Posterior cingulate gyrus (tissue), 11 donors: Measurements from ENCODE around the gene HEATR5A.
"Not testable (repeated sequence)": the region's sequence is repeated elsewhere in the genome, so short reads cannot be mapped to it uniquely, and the experiment has no call there.

Source experiments
- DNase-seq, 10 donors: peaks; one replicate each; pipeline versions ENCODE4 v3.0.0 to v3.0.0-alpha.2; 2020 to 2021; ENCODE audit warnings: mixed read lengths in 3 of 10
- intact Hi-C: fragments of 100-400 bp; cut with DNase I; formaldehyde crosslinking; loops from one replicate; pipeline ENCODE4 v1.15.1; 2023

HEATR5A gene

DNA sequence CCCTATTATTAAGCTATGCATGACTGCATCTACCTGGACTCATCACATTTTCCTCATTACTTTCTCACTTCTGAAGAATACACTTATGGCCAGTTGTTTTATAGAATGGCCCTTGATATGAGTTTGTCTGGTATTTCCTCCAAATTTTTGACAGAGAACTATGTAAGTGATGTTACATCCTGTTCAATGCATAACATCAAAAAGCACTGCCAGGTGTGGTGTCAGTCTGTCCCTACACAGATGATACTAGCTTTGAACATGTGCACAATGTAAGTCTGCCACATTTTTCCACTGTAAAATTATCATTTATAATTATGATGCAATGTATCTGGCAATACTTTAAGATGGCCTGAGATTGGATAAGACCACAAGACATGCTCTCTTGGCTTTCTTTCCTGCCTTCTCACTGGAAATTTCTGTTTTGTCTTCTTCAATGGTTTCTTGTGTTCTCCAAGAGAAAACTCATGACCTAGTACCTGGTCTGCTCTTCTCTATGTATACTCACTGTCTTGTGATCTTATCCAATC lies 28.3 kb downstream of the HEATR5A start:
- intact Hi-C loops: no loop called here
- no peak for DNase-seq

DNA sequence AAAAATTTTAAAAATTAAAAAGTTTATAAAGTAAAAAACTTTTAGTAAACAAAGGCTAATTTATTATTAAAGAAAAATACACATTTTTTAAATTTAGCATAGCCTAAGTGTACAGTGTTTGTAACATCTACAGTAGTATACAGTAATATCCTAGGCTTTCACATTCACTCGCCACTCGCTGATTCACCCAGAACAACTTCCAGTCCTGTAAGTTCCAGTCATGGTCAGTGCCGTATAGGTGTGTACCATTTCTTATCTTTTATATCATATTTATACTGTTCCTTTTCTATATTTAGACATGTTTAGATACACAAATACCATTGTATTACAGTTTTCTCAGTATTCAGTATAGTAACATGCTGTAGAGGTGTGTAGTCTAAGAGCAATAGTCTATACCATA lies 28.9 kb downstream of the HEATR5A start:
- intact Hi-C loops: no loop called here
- DNase-seq: no peak

DNA sequence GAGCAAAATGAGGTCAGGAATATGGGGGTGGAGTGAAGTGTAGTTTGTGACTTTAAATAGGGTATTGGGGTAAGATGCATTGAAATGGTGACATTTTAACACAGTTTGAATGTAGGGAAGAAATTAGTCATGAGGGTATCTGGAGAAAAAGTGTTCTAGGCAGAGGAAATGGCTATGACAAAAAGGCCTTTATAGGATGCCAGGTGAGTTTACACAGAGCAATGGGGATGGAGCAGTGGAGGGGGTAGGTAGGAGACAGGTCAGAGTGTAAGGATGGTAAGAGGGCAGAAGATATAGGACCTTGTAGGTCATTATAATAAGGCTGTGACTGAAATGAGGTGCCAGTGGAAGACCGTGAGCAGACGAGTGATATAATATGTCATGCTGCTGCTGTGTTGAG lies 30.4 kb downstream of the HEATR5A start:
- intact Hi-C loops: no loop called here
- no peak for DNase-seq

DNA sequence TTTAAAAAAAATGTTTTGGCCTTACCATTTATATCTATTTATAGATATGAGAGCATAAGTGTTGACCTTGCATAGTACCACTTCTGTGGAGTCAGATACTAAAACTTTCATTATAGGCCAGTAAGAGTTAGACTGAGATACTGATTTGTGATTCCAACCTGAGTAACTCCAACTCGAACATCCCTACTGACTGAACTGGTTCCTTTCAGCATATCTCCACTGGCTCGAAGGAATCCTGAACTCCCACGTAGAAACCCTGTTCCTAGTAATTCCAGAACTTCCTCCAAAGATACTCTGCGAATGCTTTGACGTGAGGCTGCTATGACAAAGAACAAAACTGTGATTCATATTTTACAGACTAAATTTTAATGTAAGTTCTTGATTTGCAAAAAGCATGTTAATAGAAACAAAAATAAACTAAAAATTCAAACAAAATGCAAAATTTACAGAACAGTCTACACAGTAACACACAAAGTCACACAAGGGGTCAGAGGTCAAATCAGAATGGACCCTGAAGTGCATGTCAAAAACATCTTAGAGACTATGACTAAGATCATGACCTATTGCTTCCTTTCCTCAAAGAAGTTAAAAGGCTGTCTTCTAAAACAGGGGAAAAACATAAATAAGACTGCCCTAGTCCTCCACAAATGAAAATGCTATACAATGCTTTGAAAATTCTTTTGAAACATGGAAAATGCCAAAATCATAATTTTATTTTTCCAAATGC lies 31.5 kb downstream of the HEATR5A start:
- intact Hi-C loops: no loop called here

DNA sequence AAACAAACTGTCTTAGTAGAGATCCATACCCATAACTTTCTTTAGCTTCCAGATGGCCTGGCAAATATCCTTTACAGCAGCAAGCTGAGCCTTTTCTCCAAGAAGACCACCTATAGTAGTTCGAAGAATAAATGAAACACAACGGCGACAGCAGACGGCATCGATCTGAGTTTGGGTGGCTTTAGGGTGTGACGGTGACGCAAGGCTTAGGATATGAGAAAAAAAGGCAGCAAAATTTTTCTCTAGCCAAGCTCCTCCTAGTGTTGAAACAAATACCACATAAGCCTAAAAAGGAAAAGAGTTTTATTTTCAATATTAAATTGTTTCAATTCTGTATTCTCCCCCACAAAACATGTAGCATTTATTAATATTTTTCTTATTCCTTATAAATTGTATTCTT lies 33.3 kb downstream of the HEATR5A start:
- DNase-seq: no peak
- intact Hi-C loops: no loop called here

More for the DNA sequence above, 31.5 kb downstream of the HEATR5A start:
- DNase-seq: no peak

DNA sequence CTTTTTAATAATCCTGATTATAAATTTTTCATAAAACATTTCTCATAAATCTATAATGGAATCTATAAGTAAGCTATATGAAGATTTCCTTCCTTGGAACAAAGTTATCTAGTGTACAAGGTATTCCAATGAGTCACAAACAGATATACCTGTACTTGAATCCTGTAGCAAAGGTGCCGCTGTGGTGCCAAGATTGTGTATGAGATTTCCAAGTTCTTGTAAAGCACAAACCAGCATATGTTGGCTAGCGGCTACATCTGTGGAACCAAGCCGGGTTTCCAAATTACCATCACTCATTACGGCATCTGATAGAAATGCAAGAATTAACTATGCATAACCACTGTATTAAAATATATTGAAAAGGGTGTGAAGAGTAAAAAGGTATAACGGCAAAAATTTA lies 34.1 kb downstream of the HEATR5A start:
- DNase-seq: no peak
- intact Hi-C loops: no loop called here

DNA sequence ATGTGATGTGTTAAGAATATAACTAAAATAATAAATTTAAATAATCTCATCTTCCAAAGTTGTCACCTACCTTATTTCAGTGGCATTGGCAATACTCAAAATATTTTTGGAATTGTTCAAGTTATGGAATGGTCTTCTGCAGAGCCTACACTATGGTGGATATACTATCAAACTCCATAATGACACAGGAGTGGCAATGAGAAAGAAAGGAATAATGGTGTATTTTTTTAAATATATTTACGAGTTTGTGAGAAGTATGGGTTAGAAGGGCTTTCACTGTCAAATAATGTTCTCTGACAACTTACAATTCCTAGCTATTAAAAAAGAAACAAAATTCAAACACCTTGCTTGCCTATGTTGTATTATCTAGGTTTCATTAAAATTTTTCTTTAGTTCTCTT lies 38.1 kb downstream of the HEATR5A start:
- intact Hi-C loops: no loop called here

DNA sequence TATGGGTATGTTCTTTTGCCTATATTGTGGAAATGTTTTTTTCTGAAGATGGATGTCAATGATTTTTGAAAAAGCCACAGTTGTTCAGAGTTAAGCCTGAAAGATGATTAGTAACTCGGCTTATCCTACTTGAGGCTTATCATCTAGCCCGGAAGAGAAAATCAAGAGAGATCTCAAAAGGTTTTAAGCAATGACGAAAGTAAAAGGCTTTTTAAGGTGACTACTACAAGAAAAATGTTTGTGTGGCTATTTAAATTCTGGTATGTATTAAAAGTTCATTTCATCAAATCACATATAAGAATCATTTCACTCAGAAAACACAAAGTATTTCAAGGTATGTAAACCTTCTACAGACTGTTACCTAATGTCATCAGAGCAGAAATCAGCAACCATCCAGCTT lies 40.2 kb downstream of the HEATR5A start:
- intact Hi-C loops: no loop called here
- no peak for DNase-seq

More for the DNA sequence above, 38.1 kb downstream of the HEATR5A start:
- no peak for DNase-seq

DNA sequence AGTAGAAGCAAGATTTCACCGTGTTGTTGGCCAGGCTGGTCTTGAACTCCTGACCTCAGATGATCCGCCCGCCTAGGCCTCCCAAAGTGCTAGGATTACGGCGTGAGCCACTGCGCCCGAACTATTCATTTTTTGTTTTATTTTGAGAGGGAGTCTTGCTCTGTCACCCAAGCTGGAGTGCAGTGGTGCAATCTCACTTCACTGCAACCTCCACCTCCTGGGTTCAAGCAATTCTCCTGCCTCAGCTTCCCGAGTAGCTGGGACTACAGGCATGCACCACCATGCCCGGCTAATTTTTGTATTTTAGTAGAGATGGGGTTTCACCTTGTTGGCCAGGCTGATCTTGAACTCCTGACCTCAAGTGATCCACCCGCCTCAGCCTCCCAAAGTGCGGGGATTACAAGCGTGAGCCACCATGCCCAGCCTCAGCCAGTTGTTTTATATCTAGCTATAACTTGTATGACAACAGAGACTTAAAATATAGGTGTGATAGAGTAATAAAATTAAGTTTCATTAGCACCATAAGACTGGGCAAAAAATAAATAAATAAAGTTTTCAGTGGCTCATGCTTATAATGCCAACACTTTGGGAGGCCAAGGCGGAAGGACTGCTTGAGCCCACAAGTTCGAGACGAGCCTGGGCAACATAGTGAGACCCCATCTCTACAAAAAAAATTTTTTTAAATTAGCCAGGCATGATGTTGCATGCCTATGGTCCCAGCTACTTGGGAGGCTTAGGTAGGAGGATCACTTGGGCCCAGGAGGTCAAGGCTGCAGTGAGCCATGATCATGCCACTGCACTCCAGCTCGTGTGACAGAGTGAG lies 41.0 kb downstream of the HEATR5A start:
- DNase-seq, intact Hi-C loops: not testable (repeated sequence)

DNA sequence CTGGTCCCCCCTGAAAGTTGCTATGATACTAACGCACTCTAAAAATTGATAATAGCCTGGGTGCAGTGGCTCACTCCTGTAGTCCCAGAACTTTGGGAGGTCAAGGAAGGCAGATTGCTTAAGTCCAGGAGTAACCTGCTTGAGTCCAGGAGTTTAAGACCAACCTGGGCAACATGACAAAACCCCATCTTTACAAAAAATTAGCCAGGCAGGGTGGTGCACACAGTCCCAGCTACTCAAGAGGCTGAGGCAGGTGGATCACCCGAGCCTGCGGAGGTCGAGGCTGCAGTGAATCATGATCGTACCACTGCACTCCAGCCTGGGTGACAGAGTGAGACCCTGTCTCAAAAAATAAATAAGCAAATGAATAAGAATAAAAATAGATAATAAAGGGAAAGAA lies 42.9 kb downstream of the HEATR5A start:
- DNase-seq: no peak
- intact Hi-C loops: no loop called here

DNA sequence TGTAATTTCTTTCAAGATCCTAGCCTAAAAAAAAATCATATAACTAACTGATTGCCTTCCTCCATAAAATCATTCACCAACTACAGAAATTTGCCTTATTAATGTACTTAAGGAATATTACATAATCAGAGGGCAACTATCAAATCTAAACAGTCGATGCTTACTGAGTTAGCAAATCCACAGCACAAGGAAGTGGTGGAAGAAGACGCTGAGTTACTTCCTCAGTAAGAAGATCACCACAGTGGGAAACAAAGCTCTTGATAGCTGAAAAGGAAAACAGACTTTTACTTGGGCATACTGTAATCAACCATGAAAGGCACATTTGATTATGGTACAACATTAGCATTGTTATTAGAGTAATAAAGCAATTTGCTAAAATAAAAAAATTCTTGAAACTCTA lies 48.7 kb downstream of the HEATR5A start:
- no peak for DNase-seq
- intact Hi-C loops: no loop called here

DNA sequence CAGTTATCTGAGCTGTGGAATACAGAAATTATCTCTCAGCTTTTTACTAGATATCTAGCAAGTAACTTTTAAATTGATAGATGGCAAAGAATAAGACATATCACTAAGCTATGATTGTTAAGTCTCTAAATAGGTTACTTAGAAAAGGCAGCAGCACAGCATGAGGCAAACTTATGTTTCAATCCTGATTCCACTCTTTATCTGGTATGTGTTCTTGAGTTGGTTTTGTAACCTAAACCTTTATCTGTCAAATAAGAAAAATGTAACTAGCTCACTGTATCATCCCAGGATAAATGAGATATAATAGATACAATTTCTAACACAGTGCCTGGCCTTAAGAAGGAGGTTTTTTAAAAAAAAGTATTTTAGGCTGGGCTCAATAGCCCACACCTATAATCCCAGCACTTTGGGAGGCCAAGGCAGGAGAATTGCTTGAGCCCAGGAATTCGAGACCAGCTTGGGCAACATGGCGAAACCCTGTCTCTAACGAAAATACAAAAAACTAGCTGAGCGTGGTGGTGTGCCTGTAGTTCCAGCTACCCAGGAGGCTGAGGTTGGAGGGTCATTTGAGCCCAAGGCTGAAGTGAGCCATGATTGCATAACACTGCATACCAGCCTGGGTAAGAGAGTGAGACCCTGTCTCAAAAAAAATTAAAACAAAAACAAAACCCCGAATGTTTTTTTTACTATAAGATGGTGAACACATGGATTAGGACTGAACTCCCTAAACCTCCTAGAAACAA lies 56.8 kb downstream of the HEATR5A start:
- intact Hi-C loops: no loop called here
- no peak for DNase-seq

DNA sequence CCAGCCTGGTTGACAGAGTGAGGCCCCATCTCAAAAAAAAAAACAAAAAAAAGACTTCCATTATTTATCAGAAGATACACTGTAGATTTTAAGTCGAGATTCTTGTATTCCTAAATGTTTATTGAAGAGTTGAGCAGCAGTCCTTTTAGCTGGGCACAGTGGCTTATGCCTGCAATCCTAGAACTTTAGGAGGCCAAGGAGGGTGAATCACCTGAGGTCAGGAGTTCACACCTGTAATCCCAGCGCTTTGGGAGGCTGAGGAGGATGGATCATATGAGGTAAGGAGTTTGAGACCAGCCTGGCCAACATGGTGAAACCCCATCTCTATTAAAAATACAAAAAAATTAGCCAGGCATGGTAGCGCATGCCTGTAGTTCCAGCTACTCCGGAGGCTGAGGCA lies 57.6 kb downstream of the HEATR5A start:
- no peak for DNase-seq
- intact Hi-C loops: no loop called here

DNA sequence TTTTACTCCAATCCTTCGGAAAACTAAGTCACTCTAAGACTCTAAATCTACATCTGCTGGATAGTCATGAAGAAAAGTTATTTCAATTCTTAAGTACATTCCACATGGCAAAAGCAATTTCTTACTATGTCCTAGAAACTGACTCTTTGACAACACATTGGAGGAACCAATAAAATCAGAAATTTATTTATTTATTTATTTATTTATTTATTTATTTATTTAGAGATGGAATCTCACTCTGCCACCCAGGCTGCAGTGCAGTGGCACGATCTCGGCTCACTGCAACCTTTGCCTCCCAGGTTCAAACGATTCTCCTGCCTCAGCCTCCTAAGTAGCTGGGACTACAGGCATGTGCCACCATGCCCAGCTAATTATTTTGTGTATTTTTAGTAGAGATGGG lies 58.6 kb downstream of the HEATR5A start:
- DNase-seq, intact Hi-C loops: not testable (repeated sequence)

DNA sequence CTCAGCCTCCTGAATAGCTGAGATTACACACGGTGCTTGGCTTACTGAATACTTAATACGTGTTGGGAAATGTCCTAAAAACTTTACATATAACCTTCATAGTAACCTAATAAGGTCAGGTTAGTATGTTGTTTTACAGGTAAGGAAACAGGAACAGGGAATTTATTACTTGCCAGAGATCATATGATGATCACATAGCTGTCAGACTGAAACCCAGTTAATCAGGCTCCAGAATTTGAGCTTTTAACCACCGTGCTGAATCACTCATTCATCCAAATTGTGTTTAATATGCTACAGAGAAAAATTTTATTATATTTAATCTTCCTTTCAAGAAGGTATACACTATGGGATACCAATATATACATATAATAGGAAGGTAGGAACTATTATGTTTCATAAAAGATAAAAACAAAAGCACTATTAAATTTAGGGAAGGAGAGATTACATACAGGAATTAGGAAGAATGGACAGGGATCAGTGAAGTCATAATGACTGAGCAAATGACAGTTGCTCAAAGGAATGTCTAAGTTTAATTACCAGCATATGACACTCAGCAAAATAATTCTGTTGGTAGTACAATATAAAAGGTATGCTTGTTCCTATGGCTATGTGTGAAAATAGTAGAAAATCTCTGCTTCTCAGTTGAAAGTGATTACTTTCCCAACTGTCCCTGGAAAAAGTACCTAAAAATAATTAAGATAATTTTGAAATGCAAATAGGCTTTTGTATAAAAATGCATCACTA lies 59.3 kb downstream of the HEATR5A start:
- DNase-seq: no peak
- intact Hi-C loops: no loop called here

DNA sequence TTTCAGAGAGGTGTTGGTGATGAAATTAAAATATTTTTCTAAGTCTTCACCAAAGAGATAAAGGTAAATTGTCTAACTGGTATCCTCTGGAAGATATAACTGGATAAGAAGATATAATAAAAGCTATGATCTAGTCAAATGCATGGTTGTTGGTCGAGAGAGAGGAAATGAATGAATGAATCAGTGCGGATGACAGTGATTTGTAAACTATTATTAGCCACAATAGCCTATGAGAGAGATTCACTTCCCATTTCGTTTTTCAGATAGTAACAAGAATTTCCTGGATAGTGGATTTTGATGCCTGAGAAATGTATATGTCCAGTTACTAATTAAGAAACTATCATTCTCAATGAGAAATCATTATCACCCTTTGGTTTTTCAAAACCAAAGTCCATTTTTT lies 63.1 kb downstream of the HEATR5A start:
- intact Hi-C loops: loop anchor here (5.0 to 10.0 kb wide), 2 partner anchors 150 to 372 kb away; partner anchors contain the start of gene HECTD1
- no peak for DNase-seq

DNA sequence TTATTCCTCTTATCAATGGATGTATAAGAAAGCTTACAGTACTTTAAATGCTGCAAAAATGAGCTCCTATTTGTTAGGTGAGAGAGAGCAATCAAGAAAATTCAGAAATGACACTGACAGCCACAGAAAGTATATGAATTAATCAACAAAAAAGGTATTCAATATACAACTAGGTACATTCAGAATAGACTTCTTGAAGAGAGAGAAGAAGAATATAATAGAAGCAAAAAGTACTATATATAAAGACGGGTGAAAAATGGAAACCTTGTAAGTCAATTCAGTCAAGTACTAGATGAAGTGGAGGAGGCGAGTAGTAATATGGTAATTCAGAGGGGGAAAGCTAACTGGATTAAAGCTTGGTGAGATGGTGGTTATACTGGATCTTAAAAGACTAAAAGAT lies 74.3 kb downstream of the HEATR5A start:
- intact Hi-C loops: no loop called here
- no peak for DNase-seq

DNA sequence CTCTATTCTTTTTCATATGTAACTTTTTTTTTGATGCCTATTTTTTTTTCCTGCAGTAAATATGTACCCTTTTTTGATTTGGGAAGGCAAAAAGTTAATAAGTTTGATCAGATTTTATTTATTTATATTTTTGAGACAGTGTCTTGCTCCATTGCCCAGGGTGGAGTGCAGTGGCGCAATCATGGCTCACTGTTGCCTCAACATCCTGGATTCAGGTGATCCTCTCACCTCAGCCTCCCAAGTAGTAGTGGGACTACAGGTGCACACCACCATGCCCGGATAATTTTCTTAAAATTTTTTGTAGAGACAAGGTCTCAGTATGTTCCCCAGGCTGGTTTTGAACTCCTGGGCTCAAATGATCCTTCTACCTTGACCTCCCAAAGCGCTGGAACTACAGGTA lies 79.1 kb downstream of the HEATR5A start:
- intact Hi-C loops: no loop called here
- DNase-seq: no peak

DNA sequence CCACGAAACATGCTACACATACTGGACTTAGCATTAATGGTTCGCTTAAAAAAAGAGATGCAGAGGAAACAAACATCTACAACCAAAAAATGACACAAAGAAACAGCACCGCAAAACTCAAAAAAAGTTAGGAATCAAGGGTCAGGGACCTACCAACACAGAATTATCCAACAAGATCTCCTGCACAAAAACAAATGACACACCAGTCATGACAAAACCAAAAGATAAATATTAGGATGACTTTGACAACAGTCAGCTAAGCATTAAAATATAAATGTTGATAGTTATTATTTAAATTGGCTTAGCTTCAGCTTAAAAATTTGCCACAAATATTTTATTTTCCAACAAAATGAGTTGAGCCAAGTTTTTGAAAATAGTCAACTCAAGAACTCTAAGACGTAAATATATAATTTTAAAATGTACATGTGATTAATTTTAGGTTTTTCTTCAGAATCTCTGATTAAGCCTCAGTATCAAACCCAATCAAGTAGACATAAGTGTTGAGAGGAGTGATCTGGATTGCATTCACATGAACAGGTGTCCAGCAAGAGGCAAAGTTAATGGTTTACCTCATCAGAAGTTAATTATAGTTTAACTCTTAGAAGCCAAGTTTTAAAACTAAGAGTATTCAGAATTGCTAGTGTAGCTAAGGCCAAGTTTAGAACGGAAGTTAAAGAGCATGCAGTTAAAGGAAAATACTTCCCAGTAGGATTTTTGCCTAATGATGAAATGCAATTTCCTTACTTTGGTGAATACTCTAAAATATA lies 79.9 kb downstream of the HEATR5A start:
- intact Hi-C loops: no loop called here
- DNase-seq: no peak

DNA sequence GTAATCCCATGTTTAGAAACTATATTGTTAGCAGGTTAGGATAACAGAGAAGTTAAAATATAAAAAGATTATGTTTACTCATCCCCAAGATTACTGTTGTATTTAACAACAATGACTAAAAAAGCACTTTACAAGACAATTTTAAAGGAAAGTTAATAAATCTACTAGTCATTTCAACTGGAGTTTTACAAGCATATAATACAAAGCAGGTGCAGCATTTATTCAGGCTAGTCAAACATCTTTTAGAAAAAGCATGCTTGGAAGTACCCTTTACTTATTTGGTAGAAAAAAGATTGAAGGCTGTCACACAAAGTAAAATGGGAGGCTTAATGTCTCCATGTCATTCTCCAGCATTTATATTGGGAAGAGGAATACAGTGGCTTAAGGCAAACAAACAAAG lies 80.6 kb downstream of the HEATR5A start:
- no peak for DNase-seq
- intact Hi-C loops: no loop called here
